Panc1 (cell line): ENCODE measurements around the gene SRBD1. TPM values are rescaled to one million over a fixed set of nuclear protein-coding genes. Genes with fewer than 3 reads are reported as not detected.

Experiments
- ATAC-seq: fragments of 200-7000 bp; cut with Tn5 transposase; 2 replicates; pipeline ENCODE4 v1.9.1; 2020; ENCODE audit warnings: mild to moderate bottlenecking, moderate library complexity
- BruUV-seq: library from RNA; stranded (reverse); fragments of 400-500 nt; replicated peaks from 2 replicates; lab custom pipeline; 2021; lab: Mats Ljungman, UMichigan
- CTCF ChIA-PET: fragments of 300-600 bp; sonication (Branson Sonifier 250); formaldehyde crosslinking; loops from one replicate; lab custom pipeline; 2022; ENCODE audit warnings: antibody characterized with exemption; lab: Charles Lee
- POLR2A ChIA-PET: fragments of 300-600 bp; sonication (Branson Sonifier 250); formaldehyde crosslinking; loops from one replicate; lab custom pipeline; 2022; ENCODE audit warnings: antibody characterized with exemption; lab: Charles Lee
- DNase-seq: peaks from one replicate; pipeline ENCODE4 v3.0.0-alpha.2; 2010; ENCODE audit warnings: low read depth, low spot score
- H3K27ac ChIP-seq: 2 replicates; pipeline ENCODE4 v1.5.1; 2011; ENCODE audit warnings: mild to moderate bottlenecking, low read length, inconsistent platforms
- H3K27me3 ChIP-seq: fragments of 200-500 bp; sonication (Bioruptor generic); 2 replicates; pipeline ENCODE4 v1.6.0; 2014; ENCODE audit warnings: low read length, inconsistent platforms; ENCODE audit not compliant: control insufficient read depth, insufficient read depth
- H3K36me3 ChIP-seq: fragments of 200-500 bp; sonication (Bioruptor generic); 2 replicates; pipeline ENCODE4 v1.5.1; 2014; ENCODE audit warnings: inconsistent platforms, mild to moderate bottlenecking, low read length, moderate library complexity; ENCODE audit not compliant: control insufficient read depth, insufficient read depth
- H3K4me1 ChIP-seq: 2 replicates; pipeline ENCODE4 v1.5.1; 2011; ENCODE audit warnings: inconsistent platforms, mild to moderate bottlenecking, low read length, moderate library complexity; ENCODE audit not compliant: control insufficient read depth, insufficient read depth
- H3K4me3 ChIP-seq, 2 experiments: 2 replicates each; pipeline ENCODE4 v1.5.1; 2011 to 2012; ENCODE audit warnings: low read depth in 2 of 2, low read length in 2 of 2, mild to moderate bottlenecking in 2 of 2, inconsistent platforms in 1 of 2, moderate library complexity in 1 of 2
- H3K9me3 ChIP-seq: fragments of 200-500 bp; sonication (Bioruptor generic); 2 replicates; pipeline ENCODE4 v1.5.1; 2014; ENCODE audit warnings: low read depth, mild to moderate bottlenecking, inconsistent platforms, low read length, moderate library complexity; ENCODE audit not compliant: control insufficient read depth, insufficient read depth
- POLR2AphosphoS5 ChIP-seq: IDR thresholded peaks from 2 replicates; pipeline ENCODE4 v1.6.1; 2012; ENCODE audit warnings: mild to moderate bottlenecking, low read depth, low read length, moderate library complexity
- SIN3A ChIP-seq: IDR thresholded peaks from 2 replicates; pipeline ENCODE4 v1.6.1; 2012; ENCODE audit warnings: low read depth, mild to moderate bottlenecking, low read length, moderate library complexity, borderline replicate concordance; ENCODE audit not compliant: insufficient read depth
- TCF7L2 ChIP-seq: IDR thresholded peaks from 2 replicates; pipeline ENCODE4 v1.6.1; 2011; ENCODE audit warnings: mild to moderate bottlenecking, low read depth, low read length, inconsistent platforms
- in situ Hi-C: cut with HindIII; loops from 2 replicates; pipeline ENCODE4 v1.10.0; 2016; ENCODE audit warnings: low sequenced_read_pairs, low pct_unique_long_range_greater_than_20kb
- intact Hi-C: fragments of 100-400 bp; cut with micrococcal nuclease; formaldehyde crosslinking; loops from one replicate; pipeline ENCODE4 v1.10.0; 2022; ENCODE audit not compliant: unreplicated experiment
- total RNA-seq: library from RNA; stranded (reverse); gene quantifications from one replicate; pipeline ENCODE4 v1.2.1, GENCODE V29; 2021; ENCODE audit not compliant: unreplicated experiment
- TF ChIP-seq, protein P1 (sequence below), 2 experiments: IDR thresholded peaks; 2 replicates each; pipeline ENCODE4 v1.6.1; 2011 to 2012; ENCODE audit warnings: low read depth in 2 of 2, control low read depth in 1 of 2, low read length in 1 of 2, mild to moderate bottlenecking in 1 of 2, moderate library complexity in 1 of 2; ENCODE audit not compliant: insufficient read depth in 1 of 2
- TF ChIP-seq, protein P2 (sequence below): fragments of 450-650 bp; IDR thresholded peaks from 2 replicates; pipeline ENCODE4 v1.5.1; 2017; ENCODE audit warnings: mild to moderate bottlenecking

SRBD1 gene
- total RNA-seq, 1 experiment from 2014 or later, result 9.7 TPM

- intact Hi-C loops (no loop called here), in situ Hi-C loops (no loop called here)
- Histone ChIP-seq H3K27ac (no peak overlapping the region), H3K4me3 (no peak overlapping the region), H3K9me3 (no peaks in the 10 kb centered on the region), H3K4me1 (no peaks in the 10 kb centered on the region), H3K27me3 (no peaks in the 10 kb centered on the region), H3K36me3 (0 out of 2 replicates have a peak, but pooled peaks cover 6% of the 10 kb centered on the region)
- ChIA-PET POLR2A (no interaction called here), CTCF (no interaction called here)
- no peak for TF ChIP-seq POLR2AphosphoS5
- TF ChIP-seq, protein P1, sequence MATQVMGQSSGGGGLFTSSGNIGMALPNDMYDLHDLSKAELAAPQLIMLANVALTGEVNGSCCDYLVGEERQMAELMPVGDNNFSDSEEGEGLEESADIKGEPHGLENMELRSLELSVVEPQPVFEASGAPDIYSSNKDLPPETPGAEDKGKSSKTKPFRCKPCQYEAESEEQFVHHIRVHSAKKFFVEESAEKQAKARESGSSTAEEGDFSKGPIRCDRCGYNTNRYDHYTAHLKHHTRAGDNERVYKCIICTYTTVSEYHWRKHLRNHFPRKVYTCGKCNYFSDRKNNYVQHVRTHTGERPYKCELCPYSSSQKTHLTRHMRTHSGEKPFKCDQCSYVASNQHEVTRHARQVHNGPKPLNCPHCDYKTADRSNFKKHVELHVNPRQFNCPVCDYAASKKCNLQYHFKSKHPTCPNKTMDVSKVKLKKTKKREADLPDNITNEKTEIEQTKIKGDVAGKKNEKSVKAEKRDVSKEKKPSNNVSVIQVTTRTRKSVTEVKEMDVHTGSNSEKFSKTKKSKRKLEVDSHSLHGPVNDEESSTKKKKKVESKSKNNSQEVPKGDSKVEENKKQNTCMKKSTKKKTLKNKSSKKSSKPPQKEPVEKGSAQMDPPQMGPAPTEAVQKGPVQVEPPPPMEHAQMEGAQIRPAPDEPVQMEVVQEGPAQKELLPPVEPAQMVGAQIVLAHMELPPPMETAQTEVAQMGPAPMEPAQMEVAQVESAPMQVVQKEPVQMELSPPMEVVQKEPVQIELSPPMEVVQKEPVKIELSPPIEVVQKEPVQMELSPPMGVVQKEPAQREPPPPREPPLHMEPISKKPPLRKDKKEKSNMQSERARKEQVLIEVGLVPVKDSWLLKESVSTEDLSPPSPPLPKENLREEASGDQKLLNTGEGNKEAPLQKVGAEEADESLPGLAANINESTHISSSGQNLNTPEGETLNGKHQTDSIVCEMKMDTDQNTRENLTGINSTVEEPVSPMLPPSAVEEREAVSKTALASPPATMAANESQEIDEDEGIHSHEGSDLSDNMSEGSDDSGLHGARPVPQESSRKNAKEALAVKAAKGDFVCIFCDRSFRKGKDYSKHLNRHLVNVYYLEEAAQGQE (IDR thresholded peaks at IDR 0.05; ENCODE audit: insufficient read depth in 1 of 2, low read depth in 2 of 2, low read length in 1 of 2), result no peak
- TF ChIP-seq SIN3A, result no peak
- TF ChIP-seq TCF7L2, result no peak
- ATAC-seq (no peak), DNase-seq (no peak)
- no TSS peak for BruUV-seq
These were observed 12.5 kb downstream of the SRBD1 start for GRCh38 chr2:45598545-45598944.

- DNase-seq, result no peak
- Histone ChIP-seq H3K27me3 (no peaks in the 10 kb centered on the region), H3K27ac (no peak overlapping the region), H3K4me1 (no peaks in the 10 kb centered on the region), H3K4me3 (no peak overlapping the region), H3K9me3 (no peaks in the 10 kb centered on the region), H3K36me3 (0 out of 2 replicates have a peak, but pooled peaks cover 4% of the 10 kb centered on the region)
- BruUV-seq, result no TSS peak
- ChIA-PET CTCF (no interaction called here), POLR2A (no interaction called here)
- TF ChIP-seq, protein P2, sequence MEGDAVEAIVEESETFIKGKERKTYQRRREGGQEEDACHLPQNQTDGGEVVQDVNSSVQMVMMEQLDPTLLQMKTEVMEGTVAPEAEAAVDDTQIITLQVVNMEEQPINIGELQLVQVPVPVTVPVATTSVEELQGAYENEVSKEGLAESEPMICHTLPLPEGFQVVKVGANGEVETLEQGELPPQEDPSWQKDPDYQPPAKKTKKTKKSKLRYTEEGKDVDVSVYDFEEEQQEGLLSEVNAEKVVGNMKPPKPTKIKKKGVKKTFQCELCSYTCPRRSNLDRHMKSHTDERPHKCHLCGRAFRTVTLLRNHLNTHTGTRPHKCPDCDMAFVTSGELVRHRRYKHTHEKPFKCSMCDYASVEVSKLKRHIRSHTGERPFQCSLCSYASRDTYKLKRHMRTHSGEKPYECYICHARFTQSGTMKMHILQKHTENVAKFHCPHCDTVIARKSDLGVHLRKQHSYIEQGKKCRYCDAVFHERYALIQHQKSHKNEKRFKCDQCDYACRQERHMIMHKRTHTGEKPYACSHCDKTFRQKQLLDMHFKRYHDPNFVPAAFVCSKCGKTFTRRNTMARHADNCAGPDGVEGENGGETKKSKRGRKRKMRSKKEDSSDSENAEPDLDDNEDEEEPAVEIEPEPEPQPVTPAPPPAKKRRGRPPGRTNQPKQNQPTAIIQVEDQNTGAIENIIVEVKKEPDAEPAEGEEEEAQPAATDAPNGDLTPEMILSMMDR, result no peak
- TF ChIP-seq, protein P1 (IDR thresholded peaks at IDR 0.05; ENCODE audit: insufficient read depth in 1 of 2, low read depth in 2 of 2, low read length in 1 of 2), result no peak
- TF ChIP-seq POLR2AphosphoS5 (no peak), SIN3A (no peak), TCF7L2 (no peak)
- in situ Hi-C loops (no loop called here), intact Hi-C loops (no loop called here)
- ATAC-seq, result no peak
These were observed 14.3 kb downstream of the SRBD1 start for GRCh38 chr2:45596761-45597160.
